GM12892 (cell line): Measurements from ENCODE around the gene RAP1A.
A peak's percentile ranks its signal among the peaks of the same experiment; 100 is the strongest.

Source experiments
- POLR2A ChIP-seq: IDR thresholded peaks from 2 replicates; pipeline ENCODE4 v1.6.1; 2011; ENCODE audit warnings: low read depth, low read length, control low read depth
- POLR2AphosphoS5 ChIP-seq: IDR thresholded peaks from 2 replicates; pipeline ENCODE4 v1.6.1; 2011; ENCODE audit warnings: low read depth, low read length, control low read depth
- TAF1 ChIP-seq: IDR thresholded peaks from 2 replicates; pipeline ENCODE4 v1.6.1; 2011; ENCODE audit warnings: low read depth, mild to moderate bottlenecking, control low read depth, low read length, borderline replicate concordance

DNA sequence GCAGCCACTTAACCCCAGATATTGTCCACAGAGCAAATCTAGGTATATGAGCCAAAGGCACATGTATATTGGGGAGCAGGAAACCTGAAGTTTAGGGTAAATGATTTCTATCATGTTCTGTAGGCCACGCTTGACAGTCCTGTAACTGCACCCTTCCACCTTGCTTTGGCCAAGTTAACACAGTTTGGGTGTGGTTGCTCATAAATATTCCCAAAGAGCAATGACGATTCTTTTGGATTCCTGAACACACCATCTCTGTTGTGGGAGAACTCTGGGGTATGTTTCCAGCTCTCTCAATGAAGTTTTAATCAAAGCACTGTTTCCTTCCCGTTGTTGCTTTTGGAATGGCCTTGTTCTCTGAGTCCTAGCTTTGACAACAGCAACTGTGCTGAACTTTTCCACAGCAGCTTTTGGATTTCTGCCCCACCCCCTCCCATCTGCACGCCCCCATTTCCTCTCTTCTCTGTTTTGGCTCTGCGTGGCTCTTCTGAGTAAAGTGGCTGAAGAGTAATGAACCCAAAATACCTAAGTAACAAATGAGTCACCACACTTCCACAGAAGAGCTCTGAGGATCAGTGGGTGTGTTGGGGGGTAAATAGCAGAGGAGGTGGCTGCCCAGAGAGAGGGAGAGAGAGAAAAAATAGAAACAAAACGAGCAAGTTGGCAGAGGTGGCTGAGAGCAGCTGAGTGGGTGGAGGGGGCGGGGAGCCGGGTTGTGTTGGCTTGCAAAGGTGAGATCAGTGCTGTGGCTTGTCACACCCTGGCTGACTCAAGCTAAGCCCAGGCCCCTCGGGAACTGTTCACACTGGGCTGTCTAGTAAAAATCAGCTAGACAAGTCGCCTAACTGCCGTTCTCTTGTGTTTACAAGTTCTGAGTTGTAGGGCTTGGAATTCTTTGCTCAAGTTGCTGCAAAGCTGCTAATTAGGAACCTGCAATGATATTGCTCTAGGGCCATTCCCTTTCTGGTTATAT is 26.9 kb upstream of the RAP1A start:
- TF ChIP-seq TAF1 (0 out of 2 replicates have a peak, but pooled peaks have one; percentile 42), POLR2A (peak; percentile 61), POLR2AphosphoS5 (no peak)
